Astrocyte (in vitro differentiated cells and primary cell): Measurements from ENCODE around the gene TRPM8.

Source experiments
- EZH2 ChIP-seq: IDR thresholded peaks from 2 replicates; pipeline ENCODE4 v1.6.1; 2012; ENCODE audit warnings: mild to moderate bottlenecking, low read length, inconsistent platforms; ENCODE audit not compliant: insufficient read depth
- TF ChIP-seq, protein P1 (sequence below): IDR thresholded peaks from 2 replicates; pipeline ENCODE4 v1.5.1; 2011; ENCODE audit warnings: low read depth, mild to moderate bottlenecking, inconsistent platforms, low read length, moderate library complexity; ENCODE audit not compliant: insufficient read depth

GRCh38 chr2:233981574-233982420 lies 64.6 kb downstream of the TRPM8 start:
- TF ChIP-seq EZH2, result no peak
- TF ChIP-seq, protein P1, sequence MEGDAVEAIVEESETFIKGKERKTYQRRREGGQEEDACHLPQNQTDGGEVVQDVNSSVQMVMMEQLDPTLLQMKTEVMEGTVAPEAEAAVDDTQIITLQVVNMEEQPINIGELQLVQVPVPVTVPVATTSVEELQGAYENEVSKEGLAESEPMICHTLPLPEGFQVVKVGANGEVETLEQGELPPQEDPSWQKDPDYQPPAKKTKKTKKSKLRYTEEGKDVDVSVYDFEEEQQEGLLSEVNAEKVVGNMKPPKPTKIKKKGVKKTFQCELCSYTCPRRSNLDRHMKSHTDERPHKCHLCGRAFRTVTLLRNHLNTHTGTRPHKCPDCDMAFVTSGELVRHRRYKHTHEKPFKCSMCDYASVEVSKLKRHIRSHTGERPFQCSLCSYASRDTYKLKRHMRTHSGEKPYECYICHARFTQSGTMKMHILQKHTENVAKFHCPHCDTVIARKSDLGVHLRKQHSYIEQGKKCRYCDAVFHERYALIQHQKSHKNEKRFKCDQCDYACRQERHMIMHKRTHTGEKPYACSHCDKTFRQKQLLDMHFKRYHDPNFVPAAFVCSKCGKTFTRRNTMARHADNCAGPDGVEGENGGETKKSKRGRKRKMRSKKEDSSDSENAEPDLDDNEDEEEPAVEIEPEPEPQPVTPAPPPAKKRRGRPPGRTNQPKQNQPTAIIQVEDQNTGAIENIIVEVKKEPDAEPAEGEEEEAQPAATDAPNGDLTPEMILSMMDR, result no peak
